ENCODE data around the gene ANXA4.

GRCh38 chr2:69743847-69744264 is 1.9 kb downstream of the ANXA4 start:
- TF ChIP-seq POLR2A (IDR thresholded peaks at IDR 0.05), result no peak
- TF ChIP-seq, protein P1, sequence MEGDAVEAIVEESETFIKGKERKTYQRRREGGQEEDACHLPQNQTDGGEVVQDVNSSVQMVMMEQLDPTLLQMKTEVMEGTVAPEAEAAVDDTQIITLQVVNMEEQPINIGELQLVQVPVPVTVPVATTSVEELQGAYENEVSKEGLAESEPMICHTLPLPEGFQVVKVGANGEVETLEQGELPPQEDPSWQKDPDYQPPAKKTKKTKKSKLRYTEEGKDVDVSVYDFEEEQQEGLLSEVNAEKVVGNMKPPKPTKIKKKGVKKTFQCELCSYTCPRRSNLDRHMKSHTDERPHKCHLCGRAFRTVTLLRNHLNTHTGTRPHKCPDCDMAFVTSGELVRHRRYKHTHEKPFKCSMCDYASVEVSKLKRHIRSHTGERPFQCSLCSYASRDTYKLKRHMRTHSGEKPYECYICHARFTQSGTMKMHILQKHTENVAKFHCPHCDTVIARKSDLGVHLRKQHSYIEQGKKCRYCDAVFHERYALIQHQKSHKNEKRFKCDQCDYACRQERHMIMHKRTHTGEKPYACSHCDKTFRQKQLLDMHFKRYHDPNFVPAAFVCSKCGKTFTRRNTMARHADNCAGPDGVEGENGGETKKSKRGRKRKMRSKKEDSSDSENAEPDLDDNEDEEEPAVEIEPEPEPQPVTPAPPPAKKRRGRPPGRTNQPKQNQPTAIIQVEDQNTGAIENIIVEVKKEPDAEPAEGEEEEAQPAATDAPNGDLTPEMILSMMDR (IDR thresholded peaks at IDR 0.05), result no peak
